GM19099 (cell line): Measurements from ENCODE around the gene ATG12.

Experiments
- POLR2A ChIP-seq: IDR thresholded peaks from 3 replicates; pipeline ENCODE4 v1.6.1; 2011; ENCODE audit warnings: low read depth; ENCODE audit not compliant: insufficient read length; ENCODE audit errors: extremely low read depth

The ATG12 gene

GRCh38 chr5:115841382-115842088 lies at the start of gene ATG12, which contains the start of gene AP3S1:
Gene ATG12, minus strand, starts transcription at chr5:115841565. Its CDS starts 13 bp downstream, at chr5:115841552.
Gene AP3S1, plus strand, starts transcription at chr5:115841935. Its CDS starts 103 bp downstream, at chr5:115842038.
- peak; percentile 93 for TF ChIP-seq POLR2A

DNA sequence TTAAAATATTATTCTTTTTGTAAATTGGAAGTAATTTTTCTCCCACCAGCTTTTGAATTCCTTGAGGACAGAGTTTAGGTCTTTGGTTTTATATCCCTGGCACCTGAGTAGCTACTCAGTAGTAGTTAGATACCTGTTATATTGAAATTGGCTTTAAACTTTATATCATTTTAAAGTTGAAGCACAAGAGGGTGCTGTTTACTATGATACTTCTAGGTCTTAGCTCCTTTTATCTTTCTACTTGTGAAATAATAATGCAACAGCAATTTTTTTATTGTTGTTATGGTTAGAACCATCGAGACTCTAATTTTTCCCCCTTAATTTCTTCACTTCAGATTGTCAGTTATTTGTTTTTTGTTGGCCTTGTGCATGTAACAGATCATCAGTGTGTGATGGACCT lies 46.7 kb upstream of the ATG12 start:
- no peak for TF ChIP-seq POLR2A

- no peak for TF ChIP-seq POLR2A
Measured at GRCh38 chr5:115884704-115885103, 43.3 kb upstream of the ATG12 start.

GRCh38 chr5:115875447-115875846 lies 34.1 kb upstream of the ATG12 start:
- no peak for TF ChIP-seq POLR2A

- TF ChIP-seq POLR2A: no peak
Measured at GRCh38 chr5:115873392-115873791, 32.0 kb upstream of the ATG12 start.

- no peak for TF ChIP-seq POLR2A
Measured at GRCh38 chr5:115872447-115872846, 31.1 kb upstream of the ATG12 start.

DNA sequence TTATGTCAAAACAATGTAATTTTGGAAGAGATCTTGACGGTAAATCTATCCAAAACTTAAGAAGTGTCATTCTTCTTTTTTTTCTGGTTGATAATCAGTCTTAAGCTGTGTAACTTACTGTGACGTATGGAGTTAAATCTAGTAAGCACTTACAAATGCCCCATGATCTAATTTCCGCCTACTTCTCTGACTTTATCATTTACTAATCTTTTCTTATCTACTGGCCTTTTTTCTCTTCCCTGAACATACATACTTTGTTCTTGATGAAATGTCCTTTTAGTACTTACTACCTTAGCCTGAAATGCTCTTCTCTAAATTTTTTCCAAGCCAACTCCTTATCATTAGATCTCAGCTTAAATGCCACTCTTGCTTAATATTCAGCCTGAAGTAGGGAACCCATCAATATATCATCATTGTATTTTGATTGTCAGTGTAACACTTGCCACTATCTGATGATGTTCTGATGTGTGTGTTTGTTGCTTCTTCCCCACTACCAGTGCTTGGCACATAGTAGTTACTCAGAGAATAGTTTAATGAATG lies 28.0 kb upstream of the ATG12 start:
- TF ChIP-seq POLR2A: no peak

DNA sequence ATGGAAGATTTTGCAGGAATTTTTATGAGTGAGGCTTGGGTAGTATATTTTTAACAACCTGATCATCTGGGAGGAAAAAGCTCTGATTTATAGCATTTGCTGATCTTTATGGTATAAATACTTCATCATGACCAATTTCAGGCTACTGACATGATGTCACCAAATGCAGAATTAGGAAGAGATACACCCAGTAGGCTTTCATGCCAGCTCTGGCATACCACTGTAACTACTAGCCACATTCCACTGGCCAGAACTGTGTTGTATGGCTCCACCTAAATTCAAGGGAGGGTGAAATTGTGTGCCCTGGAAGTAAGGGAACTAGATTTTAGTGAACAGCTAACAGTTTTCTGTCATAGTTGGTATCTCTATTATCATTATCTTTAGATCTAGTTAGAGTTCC lies 18.0 kb upstream of the ATG12 start:
- TF ChIP-seq POLR2A: no peak

GRCh38 chr5:115858396-115858795 lies 17.0 kb upstream of the ATG12 start:
- no peak for TF ChIP-seq POLR2A

GRCh38 chr5:115857626-115858349 lies 16.4 kb upstream of the ATG12 start:
- TF ChIP-seq POLR2A: no peak

DNA sequence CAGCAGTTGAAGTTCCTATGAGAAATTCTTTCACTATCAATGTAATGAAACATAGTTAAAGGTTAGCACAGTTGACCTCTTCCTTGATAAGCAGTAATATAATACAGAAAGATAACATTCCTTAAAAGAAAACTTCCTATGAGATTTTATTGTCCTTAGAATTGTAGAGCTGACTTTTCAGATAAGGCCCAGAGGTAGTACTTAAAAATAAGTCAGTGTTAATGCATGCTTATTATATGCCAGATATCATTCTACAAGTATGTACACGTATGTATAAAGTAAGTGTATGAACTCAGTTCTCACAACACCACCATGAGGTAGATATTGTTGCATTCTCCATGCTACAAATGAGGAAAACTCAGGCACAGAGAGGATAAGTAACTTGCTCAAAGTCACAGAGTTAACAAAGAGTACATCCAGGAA lies 15.7 kb upstream of the ATG12 start:
- TF ChIP-seq POLR2A: no peak

- no peak for TF ChIP-seq POLR2A
Measured at GRCh38 chr5:115855959-115856358, 14.6 kb upstream of the ATG12 start.

DNA sequence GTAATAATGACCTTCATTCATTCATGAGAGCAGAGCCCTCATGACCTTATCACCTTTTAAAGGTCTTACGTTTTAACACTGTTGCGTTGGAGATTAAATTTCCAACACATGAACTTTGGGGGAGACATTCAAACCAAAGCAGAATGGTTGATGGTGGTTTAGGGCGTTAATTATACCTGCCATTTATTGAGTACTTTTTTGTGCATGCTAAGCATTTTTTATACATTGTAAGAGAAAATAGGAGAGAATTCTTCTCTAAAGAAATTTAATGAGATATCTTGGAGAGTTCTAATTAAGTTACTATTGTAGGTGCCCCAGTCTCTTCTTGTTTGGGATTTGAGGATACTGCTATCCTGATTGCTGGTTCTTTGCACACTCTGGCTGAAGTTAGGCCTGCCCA lies 12.8 kb upstream of the ATG12 start:
- no peak for TF ChIP-seq POLR2A

DNA sequence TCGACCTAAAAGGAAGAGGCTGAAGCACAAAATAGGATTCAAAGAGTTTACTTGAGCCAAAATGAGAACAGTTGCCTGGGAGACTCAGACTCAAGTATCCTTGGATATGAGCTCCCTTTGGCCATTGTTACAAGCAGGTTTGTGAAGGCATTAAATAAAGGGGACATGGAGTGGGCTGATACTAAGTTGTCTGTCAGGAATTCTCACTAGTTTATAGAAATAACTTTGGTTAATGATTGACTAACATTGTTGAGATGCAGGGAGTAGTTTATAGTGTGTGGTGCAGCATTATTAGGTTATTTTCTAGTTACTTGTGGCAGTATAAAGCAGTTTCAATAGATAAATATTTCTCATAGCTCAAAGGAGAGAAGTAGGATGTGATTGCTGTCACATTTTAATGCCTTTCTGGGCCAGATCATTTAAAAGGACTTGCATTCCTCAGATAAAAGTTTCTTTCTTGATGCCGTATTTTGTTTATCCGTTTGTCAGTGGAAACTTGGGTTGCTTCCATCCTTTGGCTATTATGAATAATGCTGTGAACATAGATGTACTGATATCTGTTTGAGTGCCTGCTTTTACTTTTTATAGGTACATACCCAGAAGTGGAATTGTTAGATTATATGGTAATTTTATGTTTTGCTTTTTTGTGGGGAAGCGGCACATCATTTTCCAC lies 9.5 kb upstream of the ATG12 start:
- no peak for TF ChIP-seq POLR2A

- TF ChIP-seq POLR2A: no peak
Measured at GRCh38 chr5:115849258-115849798, 8.0 kb upstream of the ATG12 start.

GRCh38 chr5:115847290-115847689 lies 5.9 kb upstream of the ATG12 start:
- TF ChIP-seq POLR2A: no peak

- no peak for TF ChIP-seq POLR2A
Measured at GRCh38 chr5:115844321-115844817, 3.0 kb upstream of the ATG12 start.
